ENCODE results near the gene PKP4. TPM values are rescaled to one million over a fixed set of nuclear protein-coding genes. Genes with fewer than 3 reads are reported as not detected.

PKP4 gene
- total RNA-seq, 5 donors from 2014 or later (not counting 1 experiment from before 2014, with no cell fraction given), result 17.3 to 23.1 (median 20.3) TPM

DNA sequence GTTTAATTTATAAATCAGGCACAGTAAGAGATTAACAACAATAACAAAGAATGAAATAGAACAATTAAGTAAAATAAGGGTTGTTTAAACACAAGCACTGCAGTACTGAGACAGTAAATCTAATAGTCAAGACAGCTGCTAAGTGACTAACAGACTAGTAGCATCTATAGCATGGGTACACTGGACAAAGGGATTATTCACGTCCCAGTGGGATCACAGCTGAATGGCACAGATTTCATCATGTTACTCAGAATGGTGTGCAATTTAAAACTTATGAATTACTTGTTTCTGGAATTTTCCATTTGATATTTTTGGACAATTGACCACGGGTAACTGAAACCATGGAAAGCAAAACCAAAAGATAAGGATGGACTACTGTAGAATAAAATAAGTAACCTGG, 176.5 kb downstream of the PKP4 start:
- H3K27me3 ChIP-seq (replicated peaks in 1 of 2; ENCODE audit: control insufficient read depth in 2 of 2, extremely low read depth in 1 of 2, insufficient read depth in 2 of 2, low read length in 1 of 2), result no peaks in the 10 kb centered on the region
- Mint-ChIP-seq H3K27ac (no peak overlapping the region), H3K27me3 (no peaks in the 10 kb centered on the region), H3K4me3 (no peak overlapping the region), H3K4me1 (peaks cover 10 to 15% (median 11%) of the 10 kb centered on the region in 3 donors), H3K9me3 (no peaks in the 10 kb centered on the region), H3K36me3 (peaks cover 41% of the 10 kb centered on the region)
- peaks cover 0 to 2% of the 10 kb centered on the region in 2 donors for H3K36me3 ChIP-seq (ENCODE audit: control insufficient read depth in 2 of 2, extremely low read depth in 1 of 2, insufficient read depth in 1 of 2, low read length in 1 of 2)
- ChIA-PET POLR2A (no interaction called here), CTCF (no interaction called here)
- H3K4me3 ChIP-seq (ENCODE audit: control insufficient read depth in 1 of 2, extremely low read depth in 1 of 2, low read length in 1 of 2), result no peak overlapping the region
- H3K9me3 ChIP-seq, result no peaks in the 10 kb centered on the region
- peaks cover 0 to 3% of the 10 kb centered on the region in 2 experiments for H3K4me1 ChIP-seq (ENCODE audit: control insufficient read depth in 1 of 2, extremely low read depth in 1 of 2, insufficient read depth in 2 of 2, low read length in 2 of 2)
- no peak overlapping the region for H3K27ac ChIP-seq (ENCODE audit: low read length)
- DNase-seq (no peak), ATAC-seq (replicated peaks in 1 of 4) (no peak)
- WGBS (ENCODE audit: insufficient coverage), result 100% methylated on average over 1 of the region's 2 CpGs

DNA sequence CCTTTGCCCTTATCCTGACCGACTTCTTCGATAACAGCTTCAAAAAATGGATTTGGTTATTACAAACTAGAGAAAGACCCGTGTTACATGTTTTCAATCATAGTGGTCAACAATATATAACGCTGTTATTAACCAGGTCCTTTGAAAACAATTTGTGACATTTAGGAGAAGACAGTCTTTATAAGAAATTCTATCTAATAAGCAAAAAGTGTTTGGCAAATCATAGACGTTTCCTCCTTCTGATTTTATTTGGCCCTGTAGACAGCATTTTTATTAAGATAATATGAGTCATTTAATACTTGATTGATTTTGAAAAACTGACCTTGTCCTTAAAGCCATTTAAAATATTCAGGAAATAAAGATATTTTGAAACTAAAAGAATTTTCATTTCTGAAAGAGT, 177.9 kb downstream of the PKP4 start:
- CTCF ChIA-PET, result no interaction called here
- peaks cover 10 to 15% (median 11%) of the 10 kb centered on the region in 3 donors for H3K4me1 Mint-ChIP-seq
- DNase-seq, result no peak

DNA sequence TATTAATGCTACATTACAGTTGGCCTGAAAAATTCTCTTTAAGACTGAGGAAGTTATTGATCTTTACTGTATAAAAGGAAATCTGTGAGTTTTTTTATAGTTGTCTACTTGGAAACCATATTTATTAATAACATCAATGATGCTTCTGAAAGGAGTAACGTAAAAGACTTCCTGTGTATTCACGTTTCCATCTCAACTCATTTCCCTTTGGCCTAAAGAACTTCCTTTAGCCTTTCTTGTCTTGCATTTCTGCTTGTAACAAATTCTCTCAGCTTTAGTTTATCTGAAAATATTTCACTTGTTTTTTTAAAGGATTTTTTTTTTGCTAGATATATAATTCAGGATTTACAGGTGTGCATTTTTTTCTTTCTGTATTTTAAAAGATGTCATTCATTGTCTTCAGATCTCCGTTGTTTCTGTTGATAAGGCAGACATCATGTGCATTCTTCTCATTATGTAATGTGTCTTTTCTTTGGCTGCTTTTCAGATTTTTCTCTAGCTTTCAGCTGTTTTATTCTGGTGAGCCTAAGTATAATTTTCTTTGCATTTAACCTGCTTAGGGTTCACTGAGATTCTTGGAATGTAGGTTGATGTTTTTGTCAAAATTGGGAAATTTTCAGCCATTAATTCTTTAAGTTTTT, 179.3 kb downstream of the PKP4 start:
- Histone ChIP-seq H3K4me1 (ENCODE audit: control insufficient read depth in 1 of 2, extremely low read depth in 1 of 2, insufficient read depth in 2 of 2, low read length in 2 of 2) (peaks cover 0 to 3% of the 10 kb centered on the region in 2 experiments), H3K27ac (ENCODE audit: low read length) (no peak overlapping the region), H3K9me3 (no peaks in the 10 kb centered on the region), H3K36me3 (ENCODE audit: control insufficient read depth in 2 of 2, extremely low read depth in 1 of 2, insufficient read depth in 1 of 2, low read length in 1 of 2) (peaks cover 0 to 2% of the 10 kb centered on the region in 2 donors), H3K27me3 (replicated peaks in 1 of 2; ENCODE audit: control insufficient read depth in 2 of 2, extremely low read depth in 1 of 2, insufficient read depth in 2 of 2, low read length in 1 of 2) (no peaks in the 10 kb centered on the region), H3K4me3 (ENCODE audit: control insufficient read depth in 1 of 2, extremely low read depth in 1 of 2, low read length in 1 of 2) (no peak overlapping the region)
- Mint-ChIP-seq H3K36me3 (peaks cover 52% of the 10 kb centered on the region), H3K4me3 (no peak overlapping the region), H3K9me3 (no peaks in the 10 kb centered on the region), H3K27me3 (no peaks in the 10 kb centered on the region), H3K4me1 (peaks cover 10 to 15% (median 11%) of the 10 kb centered on the region in 3 donors), H3K27ac (no peak overlapping the region)
- DNase-seq, result no peak
- WGBS (ENCODE audit: insufficient coverage), result no CpG with 5 or more reads among the region's 3 CpGs
- ChIA-PET CTCF (no interaction called here), POLR2A (interaction anchor here in 1 of 2 donors (0.7 kb wide), 1 partner anchor 163 kb away, joined by 3 read pairs; no protein-coding TSS in a partner anchor)
- ATAC-seq (replicated peaks in 1 of 4), result no peak

More for the DNA sequence above, 177.9 kb downstream of the PKP4 start:
- WGBS (ENCODE audit: insufficient coverage), result 100% methylated on average over 2 of the region's 5 CpGs
- Histone ChIP-seq H3K9me3 (no peaks in the 10 kb centered on the region), H3K36me3 (ENCODE audit: control insufficient read depth in 2 of 2, extremely low read depth in 1 of 2, insufficient read depth in 1 of 2, low read length in 1 of 2) (peaks cover 0 to 2% of the 10 kb centered on the region in 2 donors), H3K27me3 (replicated peaks in 1 of 2; ENCODE audit: control insufficient read depth in 2 of 2, extremely low read depth in 1 of 2, insufficient read depth in 2 of 2, low read length in 1 of 2) (no peaks in the 10 kb centered on the region), H3K4me1 (ENCODE audit: control insufficient read depth in 1 of 2, extremely low read depth in 1 of 2, insufficient read depth in 2 of 2, low read length in 2 of 2) (peaks cover 0 to 3% of the 10 kb centered on the region in 2 experiments), H3K4me3 (ENCODE audit: control insufficient read depth in 1 of 2, extremely low read depth in 1 of 2, low read length in 1 of 2) (no peak overlapping the region), H3K27ac (ENCODE audit: low read length) (no peak overlapping the region)
- H3K36me3 Mint-ChIP-seq, result peaks cover 46% of the 10 kb centered on the region
- no peak overlapping the region for H3K4me3 Mint-ChIP-seq
- H3K9me3 Mint-ChIP-seq, result no peaks in the 10 kb centered on the region
- POLR2A ChIA-PET, result interaction anchor here in 1 of 2 donors (0.6 kb wide), 1 partner anchor 11 kb away, joined by 3 read pairs; no protein-coding TSS in a partner anchor
- H3K27ac Mint-ChIP-seq, result no peak overlapping the region
- H3K27me3 Mint-ChIP-seq, result no peaks in the 10 kb centered on the region
- no peak for ATAC-seq (replicated peaks in 1 of 4)

DNA sequence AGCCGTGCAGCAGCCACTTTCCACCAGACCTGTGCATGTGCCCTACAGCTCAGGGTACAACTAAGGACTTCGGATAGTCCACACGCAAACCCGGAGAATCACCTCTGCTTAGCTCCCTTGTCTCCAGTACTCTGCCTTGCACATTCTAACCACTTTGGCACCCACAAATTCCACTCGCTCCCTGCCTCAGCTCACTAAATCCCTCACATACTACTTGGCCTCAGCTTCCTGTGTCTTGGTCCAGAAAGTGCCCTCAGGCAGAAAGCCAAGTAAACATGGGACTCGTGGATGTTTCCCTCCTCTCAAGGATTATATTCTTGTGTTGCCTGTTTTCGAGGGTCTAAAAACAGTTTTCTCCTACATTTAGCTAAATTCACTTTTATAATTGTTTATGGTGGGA, 180.6 kb downstream of the PKP4 start:
- ATAC-seq (replicated peaks in 1 of 4), result no peak
- H3K27me3 Mint-ChIP-seq, result no peaks in the 10 kb centered on the region
- no peaks in the 10 kb centered on the region for H3K9me3 ChIP-seq
- no peak overlapping the region for H3K4me3 ChIP-seq (ENCODE audit: control insufficient read depth in 1 of 2, extremely low read depth in 1 of 2, low read length in 1 of 2)
- no peaks in the 10 kb centered on the region for H3K27me3 ChIP-seq (replicated peaks in 1 of 2; ENCODE audit: control insufficient read depth in 2 of 2, extremely low read depth in 1 of 2, insufficient read depth in 2 of 2, low read length in 1 of 2)
- H3K36me3 Mint-ChIP-seq, result peaks cover 49% of the 10 kb centered on the region
- H3K4me1 ChIP-seq (ENCODE audit: control insufficient read depth in 1 of 2, extremely low read depth in 1 of 2, insufficient read depth in 2 of 2, low read length in 2 of 2), result peaks cover 0 to 3% of the 10 kb centered on the region in 2 experiments
- H3K9me3 Mint-ChIP-seq, result no peaks in the 10 kb centered on the region
- CTCF ChIA-PET, result no interaction called here
- H3K4me3 Mint-ChIP-seq, result no peak overlapping the region
- peaks cover 0 to under 1% of the 10 kb centered on the region in 2 donors for H3K36me3 ChIP-seq (ENCODE audit: control insufficient read depth in 2 of 2, extremely low read depth in 1 of 2, insufficient read depth in 1 of 2, low read length in 1 of 2)
- peaks cover 10 to 15% (median 11%) of the 10 kb centered on the region in 3 donors for H3K4me1 Mint-ChIP-seq
- no peak overlapping the region for H3K27ac ChIP-seq (ENCODE audit: low read length)
- DNase-seq, result no peak
- 100% methylated on average over 5 of the region's 7 CpGs for WGBS (ENCODE audit: insufficient coverage)
- POLR2A ChIA-PET, result no interaction called here
- no peak overlapping the region for H3K27ac Mint-ChIP-seq

DNA sequence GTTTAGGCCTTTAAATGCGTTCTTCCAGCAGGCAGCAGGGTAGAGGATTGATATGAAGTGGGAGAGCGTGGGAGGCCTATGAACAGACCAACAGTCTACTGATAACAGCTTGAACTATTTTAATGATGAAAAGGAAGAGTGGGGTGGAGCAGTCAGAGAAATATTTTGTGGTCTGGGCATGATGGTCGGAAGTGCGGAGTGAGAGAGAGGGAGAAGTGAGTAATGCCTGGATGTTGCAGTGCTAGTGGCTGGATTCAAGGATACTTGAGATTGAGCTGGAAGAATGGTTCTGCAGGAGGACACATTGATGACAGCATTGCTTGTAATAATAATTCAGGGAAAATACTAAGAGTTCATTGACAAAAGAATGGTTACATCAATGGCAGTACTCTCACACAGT, 187.4 kb downstream of the PKP4 start:
- H3K4me1 Mint-ChIP-seq, result no peaks in the 10 kb centered on the region
- no peak overlapping the region for H3K27ac Mint-ChIP-seq
- CTCF ChIA-PET, result interaction anchor here in 1 of 2 donors (0.5 kb wide), 1 partner anchor 622 kb away, joined by 3 read pairs; no protein-coding TSS in a partner anchor
- no peaks in the 10 kb centered on the region for H3K9me3 Mint-ChIP-seq
- peaks cover 32% of the 10 kb centered on the region for H3K36me3 Mint-ChIP-seq
- WGBS (ENCODE audit: insufficient coverage), result 100% methylated on average over 3 of the region's 4 CpGs
- H3K27ac ChIP-seq (ENCODE audit: low read length), result no peak overlapping the region
- DNase-seq, result no peak
- H3K36me3 ChIP-seq (ENCODE audit: control insufficient read depth in 2 of 2, extremely low read depth in 1 of 2, insufficient read depth in 1 of 2, low read length in 1 of 2), result no peaks in the 10 kb centered on the region
- no peak overlapping the region for H3K4me3 ChIP-seq (ENCODE audit: control insufficient read depth in 1 of 2, extremely low read depth in 1 of 2, low read length in 1 of 2)
- H3K4me1 ChIP-seq (ENCODE audit: control insufficient read depth in 1 of 2, extremely low read depth in 1 of 2, insufficient read depth in 2 of 2, low read length in 2 of 2), result no peaks in the 10 kb centered on the region
- no peaks in the 10 kb centered on the region for H3K9me3 ChIP-seq
- POLR2A ChIA-PET, result no interaction called here
- H3K27me3 Mint-ChIP-seq, result no peaks in the 10 kb centered on the region
- H3K27me3 ChIP-seq (replicated peaks in 1 of 2; ENCODE audit: control insufficient read depth in 2 of 2, extremely low read depth in 1 of 2, insufficient read depth in 2 of 2, low read length in 1 of 2), result no peaks in the 10 kb centered on the region
- no peak overlapping the region for H3K4me3 Mint-ChIP-seq
- ATAC-seq (replicated peaks in 1 of 4), result no peak

DNA sequence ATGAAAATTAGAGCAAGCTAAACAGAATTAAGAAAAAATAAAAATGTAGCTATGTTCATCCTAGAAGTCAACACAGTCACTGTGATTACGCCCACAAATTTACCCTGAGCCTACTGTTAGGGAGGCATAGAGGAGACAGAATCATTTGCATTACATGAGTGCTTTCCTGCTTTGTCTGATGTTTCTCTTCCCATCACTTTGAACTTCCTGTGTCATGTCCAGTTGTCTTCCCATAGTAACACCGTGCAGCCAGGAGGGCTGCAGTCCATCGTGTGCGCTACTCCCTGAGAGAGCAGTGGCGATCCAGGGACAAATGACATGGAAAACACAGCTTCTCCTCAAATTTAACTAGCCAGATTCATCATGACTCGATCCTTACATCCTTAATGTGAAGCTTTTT, 188.5 kb downstream of the PKP4 start:
- ChIA-PET POLR2A (no interaction called here), CTCF (no interaction called here)
- Histone ChIP-seq H3K27ac (ENCODE audit: low read length) (no peak overlapping the region), H3K9me3 (no peaks in the 10 kb centered on the region), H3K4me3 (ENCODE audit: control insufficient read depth in 1 of 2, extremely low read depth in 1 of 2, low read length in 1 of 2) (no peak overlapping the region), H3K36me3 (ENCODE audit: control insufficient read depth in 2 of 2, extremely low read depth in 1 of 2, insufficient read depth in 1 of 2, low read length in 1 of 2) (no peaks in the 10 kb centered on the region), H3K27me3 (replicated peaks in 1 of 2; ENCODE audit: control insufficient read depth in 2 of 2, extremely low read depth in 1 of 2, insufficient read depth in 2 of 2, low read length in 1 of 2) (no peaks in the 10 kb centered on the region), H3K4me1 (ENCODE audit: control insufficient read depth in 1 of 2, extremely low read depth in 1 of 2, insufficient read depth in 2 of 2, low read length in 2 of 2) (no peaks in the 10 kb centered on the region)
- no peak overlapping the region for H3K4me3 Mint-ChIP-seq
- no peaks in the 10 kb centered on the region for H3K9me3 Mint-ChIP-seq
- no peaks in the 10 kb centered on the region for H3K27me3 Mint-ChIP-seq
- H3K36me3 Mint-ChIP-seq, result peaks cover 28% of the 10 kb centered on the region
- H3K4me1 Mint-ChIP-seq, result no peaks in the 10 kb centered on the region
- DNase-seq, result no peak
- no peak overlapping the region for H3K27ac Mint-ChIP-seq
- WGBS (ENCODE audit: insufficient coverage), result 100% methylated on average over 2 of the region's 6 CpGs
- ATAC-seq (replicated peaks in 1 of 4), result no peak

All from T-cell (primary cell).